ENCODE measurements around the gene ERFL. TPM values are rescaled to one million over a fixed set of nuclear protein-coding genes. Genes with fewer than 3 reads are reported as not detected.

Gene ERFL
- total RNA-seq, 5 donors from 2014 or later (not counting 1 experiment from before 2014, with no cell fraction given) = 5.9 to 8.5 (median 6.3) TPM

DNA sequence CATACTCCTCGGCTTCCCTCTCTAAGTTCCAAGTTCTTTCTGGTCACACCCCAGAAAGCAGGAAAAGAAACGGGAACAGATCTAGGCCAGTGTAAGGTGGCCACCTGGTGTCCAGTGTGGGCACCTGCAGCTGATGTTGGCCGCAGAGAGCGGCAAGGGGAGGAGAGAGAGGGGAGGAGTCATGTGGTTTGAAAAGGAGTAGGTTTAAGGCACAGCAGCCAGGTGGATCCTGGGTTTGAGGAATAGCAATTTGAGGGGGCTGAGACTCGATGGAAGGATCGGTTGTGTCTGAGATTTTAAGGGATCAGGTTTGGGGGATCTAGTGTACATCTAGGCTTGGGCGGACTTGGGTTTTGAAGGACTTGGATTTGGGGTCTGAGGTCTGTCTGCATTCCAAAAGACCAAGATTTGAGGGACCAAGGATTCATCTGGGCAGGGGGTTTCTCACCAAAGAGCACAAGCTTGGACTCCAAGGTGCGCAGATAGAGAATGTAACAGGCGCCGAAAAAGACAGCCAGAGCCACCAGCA, 29.7 kb upstream of the ERFL start:
- peaks cover 18 to 20% (median 18%) of the 10 kb centered on the region in 3 donors for H3K4me1 Mint-ChIP-seq
- ATAC-seq (replicated peaks in 1 of 4) = no peak
- no peaks in the 10 kb centered on the region for H3K9me3 Mint-ChIP-seq
- ChIA-PET CTCF (interaction anchor here in 1 of 2 donors (0.5 to 1.5 kb wide), 4 partner anchors 82 to 1180 kb away, joined by 3 to 5 read pairs (median 3); partner anchors contain the start of gene RAB4B), POLR2A (interaction anchor here in 1 of 2 donors (0.8 kb wide), 1 partner anchor 98 kb away, joined by 3 read pairs; the partner anchor contains the start of gene RPS19)
- no peaks in the 10 kb centered on the region for H3K9me3 ChIP-seq
- peak overlapping the region in 1 of 2 donors; percentile 67 for H3K4me3 ChIP-seq (ENCODE audit: control insufficient read depth in 1 of 2, extremely low read depth in 1 of 2, low read length in 1 of 2)
- DNase-seq = peak in 6 of 35 experiments; percentile 17 to 64 (median 29)
- WGBS (ENCODE audit: insufficient coverage) = 49% methylated on average over 9 of the region's 10 CpGs
- peaks cover 3 to 14% of the 10 kb centered on the region in 2 donors for H3K36me3 ChIP-seq (ENCODE audit: control insufficient read depth in 2 of 2, extremely low read depth in 1 of 2, insufficient read depth in 1 of 2, low read length in 1 of 2)
- peak overlapping the region; percentile 69 for H3K27ac ChIP-seq (ENCODE audit: low read length)
- peaks cover 9% of the 10 kb centered on the region for H3K36me3 Mint-ChIP-seq
- H3K4me3 Mint-ChIP-seq = peak overlapping the region; percentile 81 to 92 (median 84)
- peaks cover 0 to 22% of the 10 kb centered on the region in 2 experiments for H3K4me1 ChIP-seq (ENCODE audit: control insufficient read depth in 1 of 2, extremely low read depth in 1 of 2, insufficient read depth in 2 of 2, low read length in 2 of 2)
- no peaks in the 10 kb centered on the region for H3K27me3 ChIP-seq (replicated peaks in 1 of 2; ENCODE audit: control insufficient read depth in 2 of 2, extremely low read depth in 1 of 2, insufficient read depth in 2 of 2, low read length in 1 of 2)
- peak overlapping the region; percentile 85 to 90 for H3K27ac Mint-ChIP-seq
- no peaks in the 10 kb centered on the region for H3K27me3 Mint-ChIP-seq

DNA sequence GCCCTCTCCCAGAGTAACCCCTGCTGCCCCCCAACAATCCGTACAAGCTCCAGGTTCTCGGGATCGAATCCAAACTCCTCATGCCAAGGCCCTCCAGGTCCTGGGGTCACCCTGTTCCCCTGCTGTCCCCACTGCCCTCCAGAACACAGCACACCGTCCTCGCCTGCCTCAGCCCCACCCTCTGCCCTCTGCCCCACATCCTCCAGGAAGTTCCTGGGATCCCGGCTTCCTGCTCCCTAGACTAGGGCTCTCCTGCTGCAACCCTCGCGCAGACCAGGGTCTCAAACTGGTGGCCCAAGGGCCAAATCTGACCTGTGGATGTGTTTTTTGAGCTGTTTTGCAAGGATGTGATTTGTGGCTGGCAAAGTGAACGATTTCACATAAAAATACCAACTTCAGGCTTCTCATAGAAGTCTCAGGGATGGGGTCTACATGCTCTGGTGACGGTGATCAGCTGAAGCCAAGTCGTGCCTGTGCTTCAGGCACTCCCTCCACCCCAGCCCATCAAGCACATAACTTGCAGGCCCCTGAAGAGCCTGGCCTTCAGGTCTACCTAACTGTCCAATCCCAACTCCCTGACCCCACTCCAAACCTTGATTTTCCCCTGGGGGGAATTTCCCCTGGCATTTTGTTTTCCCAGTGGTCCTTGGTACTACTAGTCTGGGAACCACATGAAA, 29.1 kb upstream of the ERFL start:
- no peak for DNase-seq
- no peaks in the 10 kb centered on the region for H3K9me3 ChIP-seq
- Mint-ChIP-seq H3K36me3 (peaks cover 9% of the 10 kb centered on the region), H3K4me1 (peaks cover 18 to 20% (median 18%) of the 10 kb centered on the region in 3 donors), H3K27me3 (no peaks in the 10 kb centered on the region), H3K27ac (peak overlapping the region; percentile 85 to 90), H3K9me3 (no peaks in the 10 kb centered on the region), H3K4me3 (peak overlapping the region; percentile 81 to 92 (median 84))
- CTCF ChIA-PET = interaction anchor here in 1 of 2 donors (0.6 to 1.1 kb wide), 2 partner anchors 82 to 98 kb away, joined by 3 to 5 read pairs; no protein-coding TSS in a partner anchor
- WGBS (ENCODE audit: insufficient coverage) = 85% methylated on average over 6 of the region's 11 CpGs
- peaks cover 3 to 14% of the 10 kb centered on the region in 2 donors for H3K36me3 ChIP-seq (ENCODE audit: control insufficient read depth in 2 of 2, extremely low read depth in 1 of 2, insufficient read depth in 1 of 2, low read length in 1 of 2)
- H3K27ac ChIP-seq (ENCODE audit: low read length) = peak overlapping the region; percentile 69
- no peaks in the 10 kb centered on the region for H3K27me3 ChIP-seq (replicated peaks in 1 of 2; ENCODE audit: control insufficient read depth in 2 of 2, extremely low read depth in 1 of 2, insufficient read depth in 2 of 2, low read length in 1 of 2)
- H3K4me1 ChIP-seq (ENCODE audit: control insufficient read depth in 1 of 2, extremely low read depth in 1 of 2, insufficient read depth in 2 of 2, low read length in 2 of 2) = peaks cover 0 to 22% of the 10 kb centered on the region in 2 experiments
- POLR2A ChIA-PET = no interaction called here
- ATAC-seq (replicated peaks in 1 of 4) = no peak
- H3K4me3 ChIP-seq (ENCODE audit: control insufficient read depth in 1 of 2, extremely low read depth in 1 of 2, low read length in 1 of 2) = no peak overlapping the region

DNA sequence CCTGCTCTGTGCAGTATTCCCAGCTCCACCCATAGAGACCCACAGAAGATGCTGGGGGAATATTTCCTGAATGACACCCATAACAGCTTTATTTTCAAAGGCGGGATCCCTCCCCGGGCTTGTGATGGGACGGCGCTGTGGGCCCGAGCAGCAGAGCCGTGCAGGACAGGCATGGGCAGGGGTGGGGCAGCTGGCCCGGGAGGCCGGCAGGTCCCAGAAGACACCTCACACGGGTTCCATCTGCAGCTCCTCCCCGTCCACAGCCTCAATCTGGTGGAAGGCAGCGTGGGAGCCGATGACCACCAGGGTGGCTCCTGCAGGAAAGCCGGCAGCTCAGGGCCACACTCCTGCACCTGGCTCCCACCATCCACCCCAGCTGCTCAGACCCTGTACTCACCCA, 28.4 kb upstream of the ERFL start:
- no peaks in the 10 kb centered on the region for H3K9me3 Mint-ChIP-seq
- H3K27ac Mint-ChIP-seq = peak overlapping the region in 1 of 2 donors; percentile 28
- H3K27me3 Mint-ChIP-seq = no peaks in the 10 kb centered on the region
- ChIA-PET POLR2A (interaction anchor here in 1 of 2 donors (0.5 kb wide), 1 partner anchor 12 kb away, joined by 5 read pairs; no protein-coding TSS in a partner anchor), CTCF (interaction anchor here in 1 of 2 donors (1.1 kb wide), 1 partner anchor 97 kb away, joined by 3 read pairs; no protein-coding TSS in a partner anchor)
- Histone ChIP-seq H3K4me3 (ENCODE audit: control insufficient read depth in 1 of 2, extremely low read depth in 1 of 2, low read length in 1 of 2) (no peak overlapping the region), H3K27me3 (replicated peaks in 1 of 2; ENCODE audit: control insufficient read depth in 2 of 2, extremely low read depth in 1 of 2, insufficient read depth in 2 of 2, low read length in 1 of 2) (peaks cover 0 to under 1% of the 10 kb centered on the region in 2 experiments), H3K36me3 (ENCODE audit: control insufficient read depth in 2 of 2, extremely low read depth in 1 of 2, insufficient read depth in 1 of 2, low read length in 1 of 2) (peaks cover 3 to 14% of the 10 kb centered on the region in 2 donors), H3K9me3 (no peaks in the 10 kb centered on the region), H3K27ac (ENCODE audit: low read length) (no peak overlapping the region), H3K4me1 (ENCODE audit: control insufficient read depth in 1 of 2, extremely low read depth in 1 of 2, insufficient read depth in 2 of 2, low read length in 2 of 2) (peaks cover 0 to 25% of the 10 kb centered on the region in 2 experiments)
- H3K4me1 Mint-ChIP-seq = peaks cover 21 to 25% (median 21%) of the 10 kb centered on the region in 3 donors
- DNase-seq (no peak), ATAC-seq (replicated peaks in 1 of 4) (no peak)
- WGBS (ENCODE audit: insufficient coverage) = 93% methylated on average over 10 of the region's 13 CpGs
- no peak overlapping the region for H3K4me3 Mint-ChIP-seq
- H3K36me3 Mint-ChIP-seq = peaks cover 9% of the 10 kb centered on the region

DNA sequence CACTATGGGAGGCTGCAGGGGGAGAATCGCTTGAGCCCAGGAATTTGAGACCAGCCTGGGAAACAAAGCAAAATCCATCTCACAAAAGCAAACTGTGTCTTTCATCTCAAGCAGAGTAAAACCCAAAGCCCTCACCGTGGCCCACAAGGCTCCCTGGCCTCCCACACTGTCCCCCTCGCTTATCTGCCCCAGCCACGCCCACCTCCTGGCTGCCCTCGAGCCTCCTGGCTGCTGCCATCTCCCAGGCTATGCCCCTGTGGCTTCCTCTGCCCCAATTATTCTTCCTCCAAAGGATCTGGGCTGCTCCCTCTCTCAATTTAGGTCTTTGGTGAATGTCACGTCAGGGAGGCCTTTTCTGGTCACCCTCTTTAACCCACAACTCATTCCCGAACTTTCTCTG, 27.3 kb upstream of the ERFL start:
- H3K4me3 Mint-ChIP-seq = no peak overlapping the region
- DNase-seq (no peak), ATAC-seq (replicated peaks in 1 of 4) (no peak)
- Histone ChIP-seq H3K27ac (ENCODE audit: low read length) (no peak overlapping the region), H3K4me3 (ENCODE audit: control insufficient read depth in 1 of 2, extremely low read depth in 1 of 2, low read length in 1 of 2) (no peak overlapping the region), H3K36me3 (ENCODE audit: control insufficient read depth in 2 of 2, extremely low read depth in 1 of 2, insufficient read depth in 1 of 2, low read length in 1 of 2) (peaks cover 3 to 14% of the 10 kb centered on the region in 2 donors), H3K27me3 (replicated peaks in 1 of 2; ENCODE audit: control insufficient read depth in 2 of 2, extremely low read depth in 1 of 2, insufficient read depth in 2 of 2, low read length in 1 of 2) (peaks cover 0 to 3% of the 10 kb centered on the region in 2 experiments), H3K4me1 (ENCODE audit: control insufficient read depth in 1 of 2, extremely low read depth in 1 of 2, insufficient read depth in 2 of 2, low read length in 2 of 2) (peaks cover 0 to 31% of the 10 kb centered on the region in 2 experiments), H3K9me3 (no peaks in the 10 kb centered on the region)
- POLR2A ChIA-PET = no interaction called here
- H3K36me3 Mint-ChIP-seq = peaks cover 9% of the 10 kb centered on the region
- H3K27ac Mint-ChIP-seq = peak overlapping the region; percentile 16 to 61
- CTCF ChIA-PET = no interaction called here
- H3K9me3 Mint-ChIP-seq = no peaks in the 10 kb centered on the region
- 62% methylated on average over 5 of the region's 7 CpGs for WGBS (ENCODE audit: insufficient coverage)
- H3K4me1 Mint-ChIP-seq = peaks cover 26 to 28% (median 27%) of the 10 kb centered on the region in 3 donors
- H3K27me3 Mint-ChIP-seq = no peaks in the 10 kb centered on the region

DNA sequence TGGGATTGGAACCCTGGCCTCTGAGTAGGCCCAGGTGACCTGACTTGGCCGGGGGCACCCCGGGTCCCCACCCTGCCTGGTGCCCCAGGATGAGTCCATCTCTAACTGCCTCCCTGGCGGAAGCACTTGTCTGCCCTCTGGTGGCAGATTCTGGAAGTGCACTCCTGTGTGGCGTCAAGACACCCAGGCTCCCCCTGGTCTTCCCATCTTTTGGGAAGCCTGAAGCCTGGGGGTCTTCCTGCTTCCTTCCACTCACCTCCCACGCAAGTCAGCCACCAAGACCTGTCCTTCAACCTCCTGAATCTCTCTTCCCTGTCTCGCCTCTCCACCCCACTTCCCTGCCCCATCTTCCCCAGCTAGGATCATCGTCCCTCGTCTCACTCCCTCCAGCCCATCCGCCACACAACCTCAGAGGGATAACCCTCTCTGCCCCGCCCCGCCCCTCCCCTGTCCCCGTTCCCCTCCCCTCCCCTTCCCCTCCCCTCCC, 23.5 kb upstream of the ERFL start:
- no peak overlapping the region for H3K27ac ChIP-seq (ENCODE audit: low read length)
- Mint-ChIP-seq H3K4me3 (peak overlapping the region in 1 of 3 donors; percentile 0), H3K4me1 (peaks cover 14 to 26% (median 26%) of the 10 kb centered on the region in 3 donors), H3K27ac (peak overlapping the region; percentile 37 to 64), H3K36me3 (peaks cover 5% of the 10 kb centered on the region), H3K27me3 (no peaks in the 10 kb centered on the region), H3K9me3 (no peaks in the 10 kb centered on the region)
- H3K36me3 ChIP-seq (ENCODE audit: control insufficient read depth in 2 of 2, extremely low read depth in 1 of 2, insufficient read depth in 1 of 2, low read length in 1 of 2) = peaks cover under 1 to 10% of the 10 kb centered on the region in 2 donors
- WGBS (ENCODE audit: insufficient coverage) = 0% methylated on average over 6 of the region's 12 CpGs
- no peaks in the 10 kb centered on the region for H3K9me3 ChIP-seq
- peak; percentile 86 to 94 (median 88) for ATAC-seq (replicated peaks in 1 of 4)
- H3K4me1 ChIP-seq (ENCODE audit: control insufficient read depth in 1 of 2, extremely low read depth in 1 of 2, insufficient read depth in 2 of 2, low read length in 2 of 2) = peaks cover 0 to 20% of the 10 kb centered on the region in 2 experiments
- ChIA-PET CTCF (no interaction called here), POLR2A (no interaction called here)
- peaks cover 0 to 3% of the 10 kb centered on the region in 2 experiments for H3K27me3 ChIP-seq (replicated peaks in 1 of 2; ENCODE audit: control insufficient read depth in 2 of 2, extremely low read depth in 1 of 2, insufficient read depth in 2 of 2, low read length in 1 of 2)
- DNase-seq = peak; percentile 48 to 93 (median 79)
- H3K4me3 ChIP-seq (ENCODE audit: control insufficient read depth in 1 of 2, extremely low read depth in 1 of 2, low read length in 1 of 2) = no peak overlapping the region

DNA sequence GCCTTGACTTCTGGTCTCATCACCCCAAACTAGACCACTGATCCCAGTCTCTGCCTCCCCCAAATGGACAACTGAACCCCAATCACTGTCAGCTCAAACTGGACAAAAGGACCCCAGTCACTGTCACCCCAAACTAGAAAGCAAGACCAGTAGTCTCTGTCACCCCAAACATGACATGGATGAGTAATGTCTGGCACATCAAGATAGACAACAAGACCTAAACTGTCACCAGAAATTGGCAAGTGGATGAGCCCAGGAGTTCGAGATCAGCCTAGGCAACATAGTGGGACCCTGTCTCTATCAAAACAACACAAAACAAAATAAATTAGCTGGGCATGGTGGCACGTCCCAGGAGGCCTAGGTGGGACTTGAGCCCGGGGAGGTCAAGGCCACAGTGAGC, 18.8 kb upstream of the ERFL start:
- peaks cover 8 to 50% of the 10 kb centered on the region in 2 experiments for H3K4me1 ChIP-seq (ENCODE audit: control insufficient read depth in 1 of 2, extremely low read depth in 1 of 2, insufficient read depth in 2 of 2, low read length in 2 of 2)
- no peaks in the 10 kb centered on the region for H3K27me3 Mint-ChIP-seq
- no peak for DNase-seq

More for the DNA sequence above, 18.8 kb upstream of the ERFL start:
- Histone ChIP-seq H3K9me3 (no peaks in the 10 kb centered on the region), H3K36me3 (ENCODE audit: control insufficient read depth in 2 of 2, extremely low read depth in 1 of 2, insufficient read depth in 1 of 2, low read length in 1 of 2) (no peaks in the 10 kb centered on the region), H3K4me3 (ENCODE audit: control insufficient read depth in 1 of 2, extremely low read depth in 1 of 2, low read length in 1 of 2) (no peak overlapping the region), H3K27me3 (replicated peaks in 1 of 2; ENCODE audit: control insufficient read depth in 2 of 2, extremely low read depth in 1 of 2, insufficient read depth in 2 of 2, low read length in 1 of 2) (peaks cover 0 to 3% of the 10 kb centered on the region in 2 experiments), H3K27ac (ENCODE audit: low read length) (peak overlapping the region; percentile 76)
- Mint-ChIP-seq H3K4me1 (peaks cover 36 to 60% (median 58%) of the 10 kb centered on the region in 3 donors), H3K4me3 (peak overlapping the region in 1 of 3 donors; percentile 54), H3K27ac (peak overlapping the region; percentile 84 to 87), H3K36me3 (no peaks in the 10 kb centered on the region), H3K9me3 (no peaks in the 10 kb centered on the region)
- POLR2A ChIA-PET = no interaction called here
- no peak for ATAC-seq (replicated peaks in 1 of 4)
- WGBS (ENCODE audit: insufficient coverage) = 89% methylated on average over 3 of the region's 3 CpGs
- CTCF ChIA-PET = interaction anchor here in 1 of 2 donors (1.6 kb wide), 1 partner anchor 74 kb away, joined by 7 read pairs; no protein-coding TSS in a partner anchor
